A673 (cell line): Measurements from ENCODE around the gene ACY1. TPM values are rescaled to one million over a fixed set of nuclear protein-coding genes. Genes with fewer than 3 reads are reported as not detected.

Experiments
- BruUV-seq: library from RNA; stranded (reverse); fragments of 400-500 nt; replicated peaks from 2 replicates; lab custom pipeline; 2021; lab: Mats Ljungman, UMichigan
- CTCF ChIA-PET: fragments of 300-600 bp; sonication (Branson Sonifier 250); formaldehyde crosslinking; loops from one replicate; lab custom pipeline; 2022; ENCODE audit warnings: antibody characterized with exemption; lab: Charles Lee
- POLR2A ChIA-PET: fragments of 300-600 bp; sonication (Branson Sonifier 250); formaldehyde crosslinking; loops from one replicate; lab custom pipeline; 2022; ENCODE audit warnings: antibody characterized with exemption; ENCODE audit not compliant: low non-redundant PET; lab: Charles Lee
- DNase-seq: peaks from one replicate; pipeline ENCODE4 v3.0.0-alpha.2; 2015; ENCODE audit warnings: low spot score
- H3K27ac ChIP-seq: fragments of 200-600 bp; sonication (generic); 2 replicates; pipeline ENCODE4 v1.5.1; 2016; ENCODE audit warnings: mixed run types, low read depth, mild to moderate bottlenecking, mixed read lengths, antibody characterized with exemption, low read length; ENCODE audit not compliant: poor library complexity, severe bottlenecking
- H3K27me3 ChIP-seq: fragments of 200-600 bp; sonication (generic); replicated peaks from 2 replicates; pipeline ENCODE4 v1.6.1; 2017; ENCODE audit warnings: mixed run types, low read depth, mild to moderate bottlenecking, mixed read lengths, antibody characterized with exemption, low read length; ENCODE audit not compliant: insufficient read depth, poor library complexity
- H3K36me3 ChIP-seq: fragments of 200-600 bp; sonication (generic); 2 replicates; pipeline ENCODE4 v1.6.1; 2016; ENCODE audit warnings: mixed run types, mild to moderate bottlenecking, mixed read lengths, antibody characterized with exemption, low read length; ENCODE audit not compliant: insufficient read depth, poor library complexity, severe bottlenecking
- H3K4me1 ChIP-seq: fragments of 200-600 bp; sonication (generic); 2 replicates; pipeline ENCODE4 v1.6.1; 2017; ENCODE audit warnings: mixed run types, mild to moderate bottlenecking, mixed read lengths, antibody characterized with exemption, low read length; ENCODE audit not compliant: insufficient read depth, poor library complexity, severe bottlenecking
- H3K4me3 ChIP-seq: fragments of 200-600 bp; sonication (generic); 2 replicates; pipeline ENCODE4 v1.5.1; 2016; ENCODE audit warnings: low read depth, mixed run types, mild to moderate bottlenecking, mixed read lengths, low read length; ENCODE audit not compliant: poor library complexity, severe bottlenecking
- H3K9me3 ChIP-seq: fragments of 200-600 bp; sonication (generic); 2 replicates; pipeline ENCODE4 v1.6.1; 2016; ENCODE audit warnings: mixed run types, low read depth, mild to moderate bottlenecking, mixed read lengths, antibody characterized with exemption, low read length; ENCODE audit not compliant: poor library complexity, severe bottlenecking
- CTCF ChIP-seq: fragments of 300-800, 200-600 bp; sonication (generic); conservative IDR thresholded peaks from 2 replicates; pipeline ENCODE4 v1.5.1; 2017; ENCODE audit warnings: low read depth, mild to moderate bottlenecking, antibody characterized with exemption, low read length, moderate library complexity, mixed read lengths
- EZH2 ChIP-seq: fragments of 200-600 bp; sonication (generic); IDR thresholded peaks from 2 replicates; pipeline ENCODE4 v1.6.1; 2017; ENCODE audit warnings: borderline replicate concordance, low read depth, mild to moderate bottlenecking, mixed read lengths, antibody characterized with exemption, low read length; ENCODE audit not compliant: poor library complexity, severe bottlenecking
- intact Hi-C: fragments of 100-400 bp; cut with micrococcal nuclease; formaldehyde crosslinking; loops from one replicate; pipeline ENCODE4 v1.10.0; 2022; ENCODE audit not compliant: unreplicated experiment
- total RNA-seq: library from RNA; stranded (reverse); gene quantifications from 2 replicates; pipeline ENCODE4 v1.2.3, GENCODE V29; 2021

ACY1 gene
- total RNA-seq, 1 experiment from 2014 or later, result 6.4 TPM

- intact Hi-C loops, result no loop called here
- TF ChIP-seq EZH2, result no peak
- no peak for TF ChIP-seq CTCF
- Histone ChIP-seq H3K9me3 (no peaks in the 10 kb centered on the region), H3K4me3 (no peak overlapping the region), H3K36me3 (no peaks in the 10 kb centered on the region), H3K4me1 (no peaks in the 10 kb centered on the region), H3K27ac (no peak overlapping the region), H3K27me3 (no peaks in the 10 kb centered on the region)
- no TSS peak for BruUV-seq
- POLR2A ChIA-PET, result no interaction called here
- CTCF ChIA-PET, result no interaction called here
- DNase-seq, result no peak
These were observed 20.3 kb upstream of the ACY1 start for GRCh38 chr3:51962854-51963530.

DNA sequence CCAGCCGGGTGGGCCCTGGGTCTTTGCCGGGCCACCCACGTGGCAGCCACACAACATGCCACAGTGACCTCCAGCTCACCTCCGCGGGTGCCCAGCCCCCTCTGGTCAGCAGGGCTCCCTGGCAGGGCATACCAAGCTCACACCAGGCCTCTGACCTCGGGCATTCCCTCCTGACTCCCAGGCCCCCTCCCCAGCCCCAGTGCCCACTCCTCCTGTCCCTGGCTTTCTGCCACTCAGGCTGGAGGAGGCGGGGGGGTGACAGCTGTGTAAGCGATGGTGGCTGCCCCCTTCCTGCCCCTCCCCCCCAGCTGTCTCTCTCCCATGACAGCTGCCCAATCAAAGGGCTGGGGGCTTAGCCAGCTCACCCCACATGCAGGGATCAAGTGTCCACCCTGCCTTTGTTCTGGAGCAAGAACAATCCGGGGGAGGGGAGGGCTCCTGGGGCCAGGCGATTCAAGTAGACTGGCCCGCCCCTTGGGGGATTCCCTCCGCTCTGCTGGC lies 19.3 kb upstream of the ACY1 start:
- H3K27ac ChIP-seq, result no peak overlapping the region
- CTCF ChIA-PET, result no interaction called here
- TF ChIP-seq CTCF (no peak), EZH2 (no peak)
- H3K4me1 ChIP-seq, result no peaks in the 10 kb centered on the region
- no TSS peak for BruUV-seq
- H3K27me3 ChIP-seq, result no peaks in the 10 kb centered on the region
- intact Hi-C loops, result no loop called here
- no peaks in the 10 kb centered on the region for H3K9me3 ChIP-seq
- DNase-seq, result no peak
- POLR2A ChIA-PET, result no interaction called here
- no peak overlapping the region for H3K4me3 ChIP-seq
- no peaks in the 10 kb centered on the region for H3K36me3 ChIP-seq

DNA sequence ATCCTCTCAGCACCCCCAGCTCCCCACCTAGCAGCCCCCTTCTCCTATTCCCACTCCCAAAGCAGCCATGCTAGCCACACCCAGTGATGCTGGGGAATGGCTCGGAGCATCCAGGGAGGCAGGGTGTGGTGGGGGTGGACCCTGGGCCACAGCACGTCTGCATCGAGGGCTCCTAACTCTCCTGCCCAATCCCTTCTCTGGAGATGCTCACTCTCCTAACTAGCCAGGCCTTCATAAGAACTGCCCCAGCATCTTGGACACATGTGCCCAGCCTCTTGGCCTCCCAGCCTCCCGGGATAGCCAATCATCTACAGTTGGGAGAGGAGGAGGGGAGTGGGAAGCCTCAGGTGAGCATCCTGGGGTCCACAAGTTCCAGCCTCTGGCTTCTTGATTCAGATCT lies 18.8 kb upstream of the ACY1 start:
- Histone ChIP-seq H3K4me1 (no peaks in the 10 kb centered on the region), H3K9me3 (no peaks in the 10 kb centered on the region), H3K4me3 (no peak overlapping the region), H3K27ac (no peak overlapping the region), H3K27me3 (no peaks in the 10 kb centered on the region), H3K36me3 (no peaks in the 10 kb centered on the region)
- ChIA-PET CTCF (no interaction called here), POLR2A (no interaction called here)
- no peak for DNase-seq
- no TSS peak for BruUV-seq
- intact Hi-C loops, result no loop called here
- no peak for TF ChIP-seq CTCF
